Endodermal cell (in vitro differentiated cells): ENCODE results near the gene THSD7B. TPM values are rescaled to one million over a fixed set of nuclear protein-coding genes. Genes with fewer than 3 reads are reported as not detected.

Experiments used
- DNase-seq: peaks from one replicate; pipeline ENCODE4 v3.0.0-alpha.2; 2017
- H3K27ac ChIP-seq: 2 replicates; pipeline ENCODE4 v1.5.1; 2013; ENCODE audit warnings: mild to moderate bottlenecking, low read depth, low read length, moderate library complexity
- H3K27me3 ChIP-seq: 2 replicates; pipeline ENCODE4 v1.6.1; 2013; ENCODE audit warnings: mild to moderate bottlenecking, low read length, moderate library complexity; ENCODE audit not compliant: insufficient read depth, control insufficient read depth, poor library complexity, severe bottlenecking
- H3K36me3 ChIP-seq: 2 replicates; pipeline ENCODE4 v1.7.0; 2013; ENCODE audit warnings: mild to moderate bottlenecking, low read length, moderate library complexity; ENCODE audit not compliant: control insufficient read depth, insufficient read depth
- H3K4me1 ChIP-seq: one replicate; pipeline ENCODE4 v1.7.0; 2013; ENCODE audit warnings: low read length; ENCODE audit not compliant: control insufficient read depth, insufficient read depth
- H3K4me3 ChIP-seq: 2 replicates; pipeline ENCODE4 v1.5.1; 2013; ENCODE audit warnings: mild to moderate bottlenecking, low read length, moderate library complexity
- H3K9ac ChIP-seq: 2 replicates; pipeline ENCODE4 v1.6.1; 2013; ENCODE audit warnings: mild to moderate bottlenecking, low read length, moderate library complexity; ENCODE audit not compliant: poor library complexity, severe bottlenecking; ENCODE audit errors: extremely low read depth
- H3K9me3 ChIP-seq: 2 replicates; pipeline ENCODE4 v1.6.1; 2013; ENCODE audit warnings: mild to moderate bottlenecking, low read length, moderate library complexity; ENCODE audit not compliant: control insufficient read depth
- H3K27ac Mint-ChIP-seq: 2 replicates; pipeline ENCODE4 v1.8.0; 2020; ENCODE audit warnings: mixed read lengths
- H3K27me3 Mint-ChIP-seq: 2 replicates; pipeline ENCODE4 v1.8.0; 2021; ENCODE audit warnings: mild to moderate bottlenecking, mixed read lengths; ENCODE audit not compliant: insufficient read depth
- H3K36me3 Mint-ChIP-seq: 2 replicates; pipeline ENCODE4 v1.8.0; 2020; ENCODE audit warnings: low read depth, mixed read lengths
- H3K4me1 Mint-ChIP-seq: 2 replicates; pipeline ENCODE4 v1.8.0; 2020; ENCODE audit warnings: mixed read lengths
- H3K4me3 Mint-ChIP-seq: 2 replicates; pipeline ENCODE4 v1.8.0; 2020; ENCODE audit warnings: mild to moderate bottlenecking, moderate library complexity, mixed read lengths
- H3K9me3 Mint-ChIP-seq: 2 replicates; pipeline ENCODE4 v1.8.0; 2020; ENCODE audit warnings: mild to moderate bottlenecking, mixed read lengths
- CTCF ChIP-seq: fragments of 200-600 bp; sonication (generic); conservative IDR thresholded peaks from 2 replicates; pipeline ENCODE4 v1.5.0; 2021; ENCODE audit warnings: antibody characterized with exemption, mild to moderate bottlenecking
- WGBS, 2 experiments: methylation state at CpG; one replicate each; pipeline versions ENCODE4 v1.1.5 to v1.1.7; 2013; ENCODE audit warnings: missing lambda C conversion rate in 2 of 2, mixed read lengths in 1 of 2; ENCODE audit not compliant: insufficient coverage in 1 of 2, insufficient read length in 1 of 2; 5-methylcytosine and 5-hydroxymethylcytosine counted together
- total RNA-seq, 2 donors: library from RNA; stranded (reverse); fragmentation: NEBNext Ultra II Directional in 1 of 2; extraction: Animal tissue kit (Norgen Biotek cat#: 25700) in 1 of 2; gene quantifications; 2 replicates in 1 of 2; 3 replicates in 1 of 2; pipeline ENCODE4 v1.2.1, GENCODE V29; 2021

The THSD7B gene
- total RNA-seq, 2 donors from 2014 or later = 1.8 to 2.6 TPM

GRCh38 chr2:137345994-137346393 is 580.6 kb downstream of the THSD7B start:
- H3K27me3 Mint-ChIP-seq = no peaks in the 10 kb centered on the region
- Histone ChIP-seq H3K9ac (no peak overlapping the region), H3K4me1 (peaks cover 5% of the 10 kb centered on the region), H3K27ac (no peak overlapping the region), H3K9me3 (no peaks in the 10 kb centered on the region), H3K36me3 (no peaks in the 10 kb centered on the region), H3K27me3 (no peaks in the 10 kb centered on the region), H3K4me3 (no peak overlapping the region)
- no peak for DNase-seq
- no peak overlapping the region for H3K4me3 Mint-ChIP-seq
- H3K27ac Mint-ChIP-seq = no peak overlapping the region
- H3K36me3 Mint-ChIP-seq = no peaks in the 10 kb centered on the region
- H3K4me1 Mint-ChIP-seq = no peaks in the 10 kb centered on the region
- WGBS, 2 experiments = 87% methylated on average over 4 of the region's 4 CpGs; no CpG with 5 or more reads in 1 of the 2 experiments
- TF ChIP-seq CTCF = no peak
- H3K9me3 Mint-ChIP-seq = no peaks in the 10 kb centered on the region

- H3K9ac ChIP-seq = no peak overlapping the region
- no peaks in the 10 kb centered on the region for H3K36me3 ChIP-seq
- TF ChIP-seq CTCF = no peak
- no peak overlapping the region for H3K4me3 ChIP-seq
- H3K27ac Mint-ChIP-seq = no peak overlapping the region
- DNase-seq = no peak
- H3K9me3 Mint-ChIP-seq = no peaks in the 10 kb centered on the region
- H3K36me3 Mint-ChIP-seq = no peaks in the 10 kb centered on the region
- WGBS, 2 experiments = 95 to 100% methylated on average over 3 of the region's 3 CpGs
- H3K9me3 ChIP-seq = no peaks in the 10 kb centered on the region
- no peak overlapping the region for H3K4me3 Mint-ChIP-seq
- H3K27me3 Mint-ChIP-seq = no peaks in the 10 kb centered on the region
- H3K27ac ChIP-seq = no peak overlapping the region
- no peaks in the 10 kb centered on the region for H3K4me1 Mint-ChIP-seq
- no peaks in the 10 kb centered on the region for H3K27me3 ChIP-seq
- H3K4me1 ChIP-seq = peaks cover 5% of the 10 kb centered on the region
Observed at GRCh38 chr2:137348301-137348700, 583.0 kb downstream of the THSD7B start.

GRCh38 chr2:137357634-137358033 is 592.3 kb downstream of the THSD7B start:
- TF ChIP-seq CTCF = no peak
- Mint-ChIP-seq H3K27me3 (no peaks in the 10 kb centered on the region), H3K27ac (no peak overlapping the region), H3K36me3 (no peaks in the 10 kb centered on the region), H3K4me3 (no peak overlapping the region), H3K4me1 (no peaks in the 10 kb centered on the region), H3K9me3 (peaks cover 29% of the 10 kb centered on the region)
- peaks cover 8% of the 10 kb centered on the region for H3K9me3 ChIP-seq
- H3K4me1 ChIP-seq = no peaks in the 10 kb centered on the region
- no peaks in the 10 kb centered on the region for H3K36me3 ChIP-seq
- H3K4me3 ChIP-seq = no peak overlapping the region
- no peak overlapping the region for H3K9ac ChIP-seq
- no peak overlapping the region for H3K27ac ChIP-seq
- no peaks in the 10 kb centered on the region for H3K27me3 ChIP-seq
- DNase-seq = no peak
